MCF 10A (cell line): ENCODE data around the gene NFATC4. TPM values are rescaled to one million over a fixed set of nuclear protein-coding genes. Genes with fewer than 3 reads are reported as not detected.

ENCODE experiments used
- BruUV-seq: library from RNA; stranded (reverse); fragments of 400-500 nt; replicated peaks from 2 replicates; lab custom pipeline; 2021; lab: Mats Ljungman, UMichigan
- CTCF ChIA-PET: fragments of 300-600 bp; sonication (Branson Sonifier 250); formaldehyde crosslinking; extraction: SDS; loops from one replicate; lab custom pipeline; 2021; ENCODE audit warnings: antibody characterized with exemption, inconsistent platforms; lab: Yijun Ruan, JAX
- POLR2A ChIA-PET: fragments of 300-600, 350-650 bp; sonication (Branson Sonifier 250); formaldehyde crosslinking; extraction: SDS; loops from one replicate; lab custom pipeline; 2020; ENCODE audit warnings: antibody characterized with exemption, inconsistent platforms; lab: Yijun Ruan, JAX
- DNase-seq: peaks from one replicate; pipeline ENCODE4 v3.0.0-alpha.2; 2018; ENCODE audit not compliant: unreplicated experiment
- H3K27ac Mint-ChIP-seq: one replicate; pipeline ENCODE4 v1.8.0; 2022; ENCODE audit warnings: mild to moderate bottlenecking, low read depth, mixed read lengths; ENCODE audit not compliant: unreplicated experiment
- H3K27me3 Mint-ChIP-seq: one replicate; pipeline ENCODE4 v1.8.0; 2022; ENCODE audit warnings: mixed read lengths; ENCODE audit not compliant: insufficient read depth, unreplicated experiment
- H3K36me3 Mint-ChIP-seq: one replicate; pipeline ENCODE4 v1.8.0; 2022; ENCODE audit warnings: mild to moderate bottlenecking, moderate library complexity, mixed read lengths; ENCODE audit not compliant: insufficient read depth, unreplicated experiment
- H3K4me1 Mint-ChIP-seq: one replicate; pipeline ENCODE4 v1.8.0; 2022; ENCODE audit warnings: mixed read lengths; ENCODE audit not compliant: insufficient read depth, unreplicated experiment
- H3K4me3 Mint-ChIP-seq: one replicate; pipeline ENCODE4 v1.8.0; 2022; ENCODE audit warnings: mild to moderate bottlenecking, moderate library complexity, mixed read lengths; ENCODE audit not compliant: unreplicated experiment
- H3K9me3 Mint-ChIP-seq: one replicate; pipeline ENCODE4 v1.8.0; 2022; ENCODE audit warnings: mixed read lengths; ENCODE audit not compliant: unreplicated experiment
- intact Hi-C: fragments of 100-400 bp; cut with micrococcal nuclease; formaldehyde crosslinking; loops from 2 replicates; pipeline ENCODE4 v1.14.1; 2022
- total RNA-seq: library from RNA; stranded (reverse); gene quantifications from 2 replicates; pipeline ENCODE4 v1.2.3, GENCODE V29; 2022
- TF ChIP-seq, protein P1 (sequence below): fragments of 200-600 bp; IDR thresholded peaks from one replicate; pipeline ENCODE4 v1.8.0; 2022; ENCODE audit warnings: antibody characterized with exemption, mild to moderate bottlenecking; ENCODE audit not compliant: unreplicated experiment

NFATC4 gene
- total RNA-seq, 1 experiment from 2014 or later = 0.23 TPM

GRCh38 chr14:24399999-24400718 lies 32.2 kb downstream of the NFATC4 start:
- intact Hi-C loops = no loop called here
- POLR2A ChIA-PET = no interaction called here

GRCh38 chr14:24401810-24402702 lies 34.1 kb downstream of the NFATC4 start:
- intact Hi-C loops = no loop called here
- no peak for DNase-seq
- no peak overlapping the region for H3K27ac Mint-ChIP-seq
- CTCF ChIA-PET = interaction anchor here (0.6 to 3.7 kb wide), 9 partner anchors 7 to 105 kb away, joined by 3 to 15 read pairs (median 5); no protein-coding TSS in a partner anchor
- TF ChIP-seq, protein P1, sequence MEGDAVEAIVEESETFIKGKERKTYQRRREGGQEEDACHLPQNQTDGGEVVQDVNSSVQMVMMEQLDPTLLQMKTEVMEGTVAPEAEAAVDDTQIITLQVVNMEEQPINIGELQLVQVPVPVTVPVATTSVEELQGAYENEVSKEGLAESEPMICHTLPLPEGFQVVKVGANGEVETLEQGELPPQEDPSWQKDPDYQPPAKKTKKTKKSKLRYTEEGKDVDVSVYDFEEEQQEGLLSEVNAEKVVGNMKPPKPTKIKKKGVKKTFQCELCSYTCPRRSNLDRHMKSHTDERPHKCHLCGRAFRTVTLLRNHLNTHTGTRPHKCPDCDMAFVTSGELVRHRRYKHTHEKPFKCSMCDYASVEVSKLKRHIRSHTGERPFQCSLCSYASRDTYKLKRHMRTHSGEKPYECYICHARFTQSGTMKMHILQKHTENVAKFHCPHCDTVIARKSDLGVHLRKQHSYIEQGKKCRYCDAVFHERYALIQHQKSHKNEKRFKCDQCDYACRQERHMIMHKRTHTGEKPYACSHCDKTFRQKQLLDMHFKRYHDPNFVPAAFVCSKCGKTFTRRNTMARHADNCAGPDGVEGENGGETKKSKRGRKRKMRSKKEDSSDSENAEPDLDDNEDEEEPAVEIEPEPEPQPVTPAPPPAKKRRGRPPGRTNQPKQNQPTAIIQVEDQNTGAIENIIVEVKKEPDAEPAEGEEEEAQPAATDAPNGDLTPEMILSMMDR = no peak
- no TSS peak for BruUV-seq
- no peaks in the 10 kb centered on the region for H3K27me3 Mint-ChIP-seq
- POLR2A ChIA-PET = interaction anchor here (0.7 to 1.4 kb wide), 3 partner anchors 12 to 29 kb away, joined by 3 to 5 read pairs (median 3); no protein-coding TSS in a partner anchor
- H3K4me1 Mint-ChIP-seq = peaks cover 21% of the 10 kb centered on the region
- no peak overlapping the region for H3K4me3 Mint-ChIP-seq
- H3K9me3 Mint-ChIP-seq = no peaks in the 10 kb centered on the region
- no peaks in the 10 kb centered on the region for H3K36me3 Mint-ChIP-seq

More at GRCh38 chr14:24399999-24400718, 32.2 kb downstream of the NFATC4 start:
- no peaks in the 10 kb centered on the region for H3K27me3 Mint-ChIP-seq
- no peaks in the 10 kb centered on the region for H3K9me3 Mint-ChIP-seq
- peaks cover 37% of the 10 kb centered on the region for H3K4me1 Mint-ChIP-seq
- H3K36me3 Mint-ChIP-seq = no peaks in the 10 kb centered on the region
- CTCF ChIA-PET = interaction anchor here (0.5 to 1.7 kb wide), 6 partner anchors 9 to 93 kb away, joined by 3 to 5 read pairs (median 3); no protein-coding TSS in a partner anchor
- TF ChIP-seq, protein P1 = no peak
- H3K4me3 Mint-ChIP-seq = no peak overlapping the region
- BruUV-seq = no TSS peak
- no peak for DNase-seq
- no peak overlapping the region for H3K27ac Mint-ChIP-seq

DNA sequence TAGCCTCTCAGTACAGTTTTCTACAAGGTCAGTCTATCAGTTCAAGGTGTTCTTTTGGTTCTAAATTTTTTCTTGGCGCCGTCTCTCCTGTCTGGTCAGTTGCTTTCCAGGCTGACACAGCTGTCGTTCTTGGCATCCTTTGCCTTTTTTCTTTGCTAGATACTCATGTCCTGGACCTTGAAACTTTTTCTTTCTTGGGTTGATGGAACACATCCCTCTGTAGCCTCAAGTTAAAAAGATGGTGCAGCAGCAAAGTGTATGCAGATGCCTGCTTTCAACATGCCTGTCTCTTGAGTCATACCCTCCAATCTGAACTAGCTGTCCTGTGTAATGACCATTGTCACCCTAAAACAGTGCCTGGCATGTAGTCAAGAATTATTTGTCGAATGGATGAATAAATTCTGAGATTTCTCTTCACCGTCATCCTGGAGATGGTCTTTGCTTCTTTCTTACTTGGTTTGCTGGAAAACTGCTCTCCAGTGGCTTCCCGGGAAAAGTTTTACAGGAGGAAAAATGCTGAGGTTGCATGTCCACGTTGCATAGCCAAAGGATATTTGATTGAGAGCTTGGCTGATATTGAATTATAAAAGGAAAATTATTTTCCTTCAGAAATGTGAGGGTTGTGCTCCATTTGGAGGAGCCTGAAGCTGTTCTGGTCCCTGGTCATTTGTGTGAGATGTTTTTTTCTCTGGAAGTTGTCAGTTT lies 35.5 kb downstream of the NFATC4 start:
- no peaks in the 10 kb centered on the region for H3K36me3 Mint-ChIP-seq
- intact Hi-C loops = no loop called here
- H3K4me1 Mint-ChIP-seq = peaks cover 15% of the 10 kb centered on the region
- no peak overlapping the region for H3K27ac Mint-ChIP-seq
- no peaks in the 10 kb centered on the region for H3K9me3 Mint-ChIP-seq
- POLR2A ChIA-PET = interaction anchor here (1.2 to 1.4 kb wide), 2 partner anchors 15 to 28 kb away, joined by 3 to 5 read pairs; no protein-coding TSS in a partner anchor
- BruUV-seq = no TSS peak
- no peak for DNase-seq
- no peaks in the 10 kb centered on the region for H3K27me3 Mint-ChIP-seq
- CTCF ChIA-PET = interaction anchor here (0.6 to 10.5 kb wide), 7 partner anchors 18 to 73 kb away, joined by 3 to 109 read pairs (median 5); partner anchors contain the start of gene ADCY4
- no peak overlapping the region for H3K4me3 Mint-ChIP-seq
- TF ChIP-seq, protein P1 = no peak
